K562 (cell line): Measurements from ENCODE around the gene FANCD2OS. TPM values are rescaled to one million over a fixed set of nuclear protein-coding genes. Genes with fewer than 3 reads are reported as not detected.

ENCODE experiments used
- BRCA1 ChIP-seq, 2 experiments: fragments of 450-650 bp in 1 of 2; sonication (generic) in 1 of 2; formaldehyde crosslinking in 1 of 2; IDR thresholded peaks; 2 replicates each; pipeline versions ENCODE4 v1.5.0 to v1.6.1; 2017 to 2020; ENCODE audit warnings: mild to moderate bottlenecking in 1 of 2, missing genetic modification reagents in 1 of 2
- BRD9 ChIP-seq: fragments of 450-650 bp; IDR thresholded peaks from 2 replicates; pipeline ENCODE4 v1.6.1; 2018; ENCODE audit warnings: low read depth; ENCODE audit not compliant: partially characterized antibody
- CC2D1A ChIP-seq: fragments of 450-650 bp; IDR thresholded peaks from 2 replicates; pipeline ENCODE4 v1.6.1; 2017; ENCODE audit warnings: mild to moderate bottlenecking
- E2F3 ChIP-seq: fragments of 250-450 bp; sonication (Bioruptor Pico); IDR thresholded peaks from 2 replicates; pipeline ENCODE4 v1.4.0; 2020; ENCODE audit warnings: mild to moderate bottlenecking
- E2F5 ChIP-seq: sonication (generic); formaldehyde crosslinking; IDR thresholded peaks from 2 replicates; pipeline ENCODE4 v1.8.0; 2022; ENCODE audit warnings: mild to moderate bottlenecking, missing genetic modification reagents
- FOXA1 ChIP-seq: fragments of 450-650 bp; IDR thresholded peaks from 2 replicates; pipeline ENCODE4 v1.6.1; 2016; ENCODE audit warnings: mild to moderate bottlenecking, borderline replicate concordance
- FOXJ2 ChIP-seq: fragments of 200-800 bp; sonication (Bioruptor generic); IDR thresholded peaks from 2 replicates; pipeline ENCODE4 v1.6.1; 2016; ENCODE audit warnings: missing genetic modification characterization, missing compliant biosample characterization
- GTF2E2 ChIP-seq: fragments of 200-800 bp; sonication (Bioruptor generic); IDR thresholded peaks from 2 replicates; pipeline ENCODE4 v1.6.1; 2016; ENCODE audit warnings: missing genetic modification characterization, missing compliant biosample characterization
- HDGF ChIP-seq: fragments of 450-650 bp; IDR thresholded peaks from 2 replicates; pipeline ENCODE4 v1.6.1; 2016
- HMBOX1 ChIP-seq: sonication (generic); IDR thresholded peaks from 2 replicates; pipeline ENCODE4 v1.6.1; 2016
- MAX ChIP-seq: sonication (generic); formaldehyde crosslinking; IDR thresholded peaks from 2 replicates; pipeline ENCODE4 v1.9.0; 2022; ENCODE audit warnings: mild to moderate bottlenecking, missing genetic modification reagents
- MBD1 ChIP-seq: fragments of 250-450 bp; sonication (Bioruptor Pico); IDR thresholded peaks from 2 replicates; pipeline ENCODE4 v1.8.0; 2022; ENCODE audit warnings: inconsistent platforms
- NR0B1 ChIP-seq: fragments of 450-650 bp; IDR thresholded peaks from one replicate; pipeline ENCODE4 v1.6.1; 2018; ENCODE audit warnings: mild to moderate bottlenecking, moderate library complexity; ENCODE audit not compliant: partially characterized antibody
- OTX1 ChIP-seq: fragments of 450-650 bp; formaldehyde crosslinking; IDR thresholded peaks from 2 replicates; pipeline ENCODE4 v1.4.0; 2022; ENCODE audit warnings: mild to moderate bottlenecking
- POLR3G ChIP-seq: IDR thresholded peaks from 2 replicates; pipeline ENCODE4 v1.6.1; 2011; ENCODE audit not compliant: insufficient read length, insufficient replicate concordance; ENCODE audit errors: extremely low read depth
- RBM34 ChIP-seq: fragments of 200-400 bp; formaldehyde crosslinking; IDR thresholded peaks from 2 replicates; pipeline ENCODE4 v1.6.1; 2018; ENCODE audit warnings: low read length, borderline replicate concordance; ENCODE audit not compliant: insufficient read depth
- SMARCA5 ChIP-seq: fragments of 450-650 bp; IDR thresholded peaks from 2 replicates; pipeline ENCODE4 v1.6.1; 2016
- ZBTB9 ChIP-seq: fragments of 450-650 bp; formaldehyde crosslinking; IDR thresholded peaks from 2 replicates; pipeline ENCODE4 v1.4.0; 2020; ENCODE audit warnings: mild to moderate bottlenecking, moderate library complexity
- ZNF165 ChIP-seq: fragments of 250-450 bp; sonication (Bioruptor Pico); IDR thresholded peaks from 2 replicates; pipeline ENCODE4 v1.4.0; 2020; ENCODE audit warnings: borderline replicate concordance
- ZSCAN32 ChIP-seq: fragments of 450-650 bp; formaldehyde crosslinking; IDR thresholded peaks from 2 replicates; pipeline ENCODE4 v1.4.0; 2020; ENCODE audit warnings: mild to moderate bottlenecking, moderate library complexity
- polyA plus RNA-seq, 8 experiments: library from polyadenylated mRNA; depleted of rRNA in 4 of 8; stranded (reverse) in 5 of 8; unstranded in 3 of 8; fragments of >200 nt; fragmentation: Nextera tagmentation in 2 of 8; fragmentation: Illumina TruSeq in 1 of 8; extraction: Ambion mirVana in 2 of 8; extraction: Trizol in 1 of 8; gene quantifications; 2 replicates each; pipeline versions ENCODE4 v1.2.1 to v1.2.3, GENCODE V29; 2011 to 2014; ENCODE audit warnings: inconsistent platforms in 1 of 8, missing spikeins in 1 of 8
- total RNA-seq, 7 experiments: library from RNA; depleted of rRNA in 6 of 7; stranded (reverse); fragments of >200 nt in 6 of 7; fragmentation: Illumina TruSeq in 2 of 7; extraction: Trizol in 2 of 7; gene quantifications; 2 replicates each; pipeline versions ENCODE4 v1.2.1 to v1.2.3, GENCODE V29; 2011 to 2021; ENCODE audit warnings: low replicate concordance in 1 of 7
- TF ChIP-seq, protein P1 (sequence below), 2 experiments: fragments of 450-650 bp; IDR thresholded peaks; 2 replicates each; pipeline ENCODE4 v1.6.1; 2016

FANCD2OS gene
- total and polyA plus RNA-seq, 9 of the 15 experiments (the other 6 are each of a cell fraction or from before 2014, with no cell fraction given), result not detected

DNA sequence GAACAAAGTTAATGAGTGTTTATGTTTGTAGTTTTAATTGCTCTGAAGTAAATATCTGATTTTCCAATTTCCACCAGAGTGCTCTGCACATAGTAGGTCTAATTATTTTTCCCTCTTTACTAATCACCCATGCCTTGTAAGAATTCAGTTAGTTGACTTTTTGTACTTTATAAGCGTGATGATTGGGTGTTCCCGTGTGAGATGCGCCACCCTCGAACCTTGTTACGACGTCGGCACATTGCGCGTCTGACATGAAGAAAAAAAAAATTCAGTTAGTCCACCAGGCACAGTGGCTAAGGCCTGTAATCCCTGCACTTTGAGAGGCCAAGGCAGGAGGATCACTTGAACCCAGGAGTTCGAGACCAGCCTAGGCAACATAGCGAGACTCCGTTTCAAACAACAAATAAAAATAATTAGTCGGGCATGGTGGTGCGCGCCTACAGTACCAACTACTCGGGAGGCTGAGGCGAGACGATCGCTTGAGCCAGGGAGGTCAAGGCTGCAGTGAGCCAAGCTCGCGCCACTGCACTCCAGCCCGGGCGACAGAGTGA is 33.0 kb upstream of the FANCD2OS start (continued):
- TF ChIP-seq NR0B1 (no peak), GTF2E2 (tag) (0 out of 2 replicates have a peak, but pooled peaks have one; percentile 40), BRCA1 (IDR thresholded peaks at IDR 0.05) (no peak), BRCA1 (CRISPR knock-in tag; IDR thresholded peaks at IDR 0.05) (no peak), ZNF165 (0 out of 2 replicates have a peak, but pooled peaks have one; percentile 23), MAX (no peak), FOXJ2 (no peak), BRD9 (peak; percentile 43), POLR3G (no peak), CC2D1A (peak; percentile 46; the same call in 1 of the 2 replicates), OTX1 (CRISPR knock-in tag) (no peak), SMARCA5 (peak; percentile 57), HDGF (peak; percentile 75; the same call in 1 of the 2 replicates), ZSCAN32 (no peak), RBM34 (no peak), FOXA1 (no peak), E2F5 (no peak), ZBTB9 (CRISPR knock-in tag) (no peak), HMBOX1 (no peak), E2F3 (CRISPR knock-in tag) (0 out of 2 replicates have a peak, but pooled peaks have one; percentile 46), MBD1 (CRISPR knock-in tag) (peak; percentile 96)
- TF ChIP-seq, protein P1, sequence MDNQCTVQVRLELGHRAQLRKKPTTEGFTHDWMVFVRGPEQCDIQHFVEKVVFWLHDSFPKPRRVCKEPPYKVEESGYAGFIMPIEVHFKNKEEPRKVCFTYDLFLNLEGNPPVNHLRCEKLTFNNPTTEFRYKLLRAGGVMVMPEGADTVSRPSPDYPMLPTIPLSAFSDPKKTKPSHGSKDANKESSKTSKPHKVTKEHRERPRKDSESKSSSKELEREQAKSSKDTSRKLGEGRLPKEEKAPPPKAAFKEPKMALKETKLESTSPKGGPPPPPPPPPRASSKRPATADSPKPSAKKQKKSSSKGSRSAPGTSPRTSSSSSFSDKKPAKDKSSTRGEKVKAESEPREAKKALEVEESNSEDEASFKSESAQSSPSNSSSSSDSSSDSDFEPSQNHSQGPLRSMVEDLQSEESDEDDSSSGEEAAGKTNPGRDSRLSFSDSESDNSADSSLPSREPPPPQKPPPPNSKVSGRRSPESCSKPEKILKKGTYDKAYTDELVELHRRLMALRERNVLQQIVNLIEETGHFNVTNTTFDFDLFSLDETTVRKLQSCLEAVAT (IDR thresholded peaks at IDR 0.05), result peak in 1 of 2 experiments; percentile 98; a peak in 2 of 4 replicates
